ENCODE results near the gene ATP8B4.

- TF ChIP-seq POLR2A (IDR thresholded peaks at IDR 0.05; ENCODE audit: extremely low read depth, insufficient read length) = no peak
- no peak for TF ChIP-seq MYC (IDR thresholded peaks at IDR 0.05; ENCODE audit: low read depth, low read length)
- TF ChIP-seq CTCF (IDR thresholded peaks at IDR 0.05; ENCODE audit: low read depth, low read length) = no peak
Observed at GRCh38 chr15:50151476-50151875, 32.4 kb upstream of the ATP8B4 start.

All from NB4 (cell line).